Measurements from ENCODE around the gene CERS6.

GRCh38 chr2:168525716-168526446, 69.8 kb downstream of the CERS6 start:
- no peak for TF ChIP-seq EZH2phosphoT487 (IDR thresholded peaks at IDR 0.05; ENCODE audit: insufficient read depth, low read depth)
- no peak for TF ChIP-seq EZH2 (IDR thresholded peaks at IDR 0.05; ENCODE audit: insufficient read depth, poor library complexity, severe bottlenecking)
